Measurements from ENCODE around the gene PRAMEF7.
"Not testable (repeated sequence)": the region's sequence is repeated elsewhere in the genome, so short reads cannot be mapped to it uniquely, and the experiment has no call there.

Gene PRAMEF7

DNA sequence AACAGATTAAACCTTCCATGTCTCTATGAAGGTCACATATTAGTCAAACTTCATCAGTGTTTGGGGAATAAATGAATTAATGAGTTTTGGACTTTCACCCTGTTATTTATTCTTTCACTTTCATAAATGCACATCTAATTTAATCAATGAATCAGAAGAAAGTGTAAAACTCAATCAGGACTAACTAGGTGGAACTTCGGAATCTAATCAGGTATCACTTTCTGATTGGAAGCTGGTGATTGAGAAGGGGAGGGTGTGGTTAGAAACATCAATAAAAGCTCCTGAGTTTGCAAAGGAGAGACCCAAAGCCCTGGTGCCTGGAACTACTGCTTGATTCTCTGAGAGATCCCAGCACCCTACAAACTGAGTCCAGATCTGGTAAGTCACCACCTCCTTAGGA, at the start of gene PRAMEF7:
TSS of gene PRAMEF7 (plus strand) at position 301 of the 400 bp plus-strand sequence. CDS start 1,083 bp downstream, outside the sequence.
- not testable (repeated sequence) for H3K9me3 ChIP-seq (ENCODE audit: control insufficient read depth, insufficient read depth, low read length); H3K36me3 ChIP-seq (ENCODE audit: insufficient read depth, low read length); H3K9ac ChIP-seq (ENCODE audit: low read depth, low read length); H3K4me1 ChIP-seq (ENCODE audit: insufficient read depth, low read length)

DNA sequence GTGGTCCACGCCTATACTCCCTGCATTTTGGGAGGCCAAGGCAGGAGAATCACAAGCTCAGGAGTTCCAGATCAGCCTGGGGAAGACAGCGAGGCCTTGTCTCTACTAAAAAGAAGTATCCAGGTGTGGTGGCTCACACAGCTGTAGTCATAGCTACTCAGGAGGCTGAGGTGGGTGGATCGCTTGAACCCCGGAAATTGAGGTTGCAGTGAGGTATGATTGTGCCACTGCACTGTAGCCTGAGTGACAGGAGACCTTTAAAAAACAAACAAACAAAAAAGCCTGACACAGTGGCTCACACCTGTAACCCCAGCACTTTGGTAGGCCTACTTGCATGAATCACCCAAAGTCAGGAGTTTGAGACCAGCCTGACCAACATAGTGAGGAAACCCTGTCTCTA, 38.0 kb upstream of the PRAMEF7 start:
- H3K36me3 ChIP-seq (ENCODE audit: insufficient read depth, low read length); H3K9me3 ChIP-seq (ENCODE audit: control insufficient read depth, insufficient read depth, low read length); H3K4me1 ChIP-seq (ENCODE audit: insufficient read depth, low read length); H3K9ac ChIP-seq (ENCODE audit: low read depth, low read length): not testable (repeated sequence)

DNA sequence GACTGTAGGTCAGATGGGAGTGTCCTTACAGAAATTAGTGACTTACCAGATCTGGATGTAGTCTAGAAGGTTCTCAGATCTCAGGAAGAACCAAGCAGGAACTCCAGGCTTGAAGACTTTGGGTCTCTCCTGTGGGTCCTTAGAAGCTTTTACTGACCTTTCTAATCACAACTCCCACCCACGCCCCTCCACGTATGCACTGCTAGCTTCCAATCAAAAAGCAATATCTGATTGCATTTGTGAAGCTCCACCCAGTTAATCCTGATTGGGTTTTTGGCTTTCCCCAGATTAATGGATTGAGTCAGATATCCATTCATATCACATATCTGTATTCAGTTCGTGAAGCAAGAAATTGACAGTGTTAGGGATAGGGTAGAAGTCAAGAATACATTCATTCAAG, 30.3 kb upstream of the PRAMEF7 start, which contains the start of gene PRAMEF4:
TSS of gene PRAMEF4 (minus strand) at position 101 of the 400 bp plus-strand sequence. CDS start 2,807 bp downstream, outside the sequence.
- not testable (repeated sequence) for H3K9ac ChIP-seq (ENCODE audit: low read depth, low read length); H3K36me3 ChIP-seq (ENCODE audit: insufficient read depth, low read length); H3K9me3 ChIP-seq (ENCODE audit: control insufficient read depth, insufficient read depth, low read length); H3K4me1 ChIP-seq (ENCODE audit: insufficient read depth, low read length)

DNA sequence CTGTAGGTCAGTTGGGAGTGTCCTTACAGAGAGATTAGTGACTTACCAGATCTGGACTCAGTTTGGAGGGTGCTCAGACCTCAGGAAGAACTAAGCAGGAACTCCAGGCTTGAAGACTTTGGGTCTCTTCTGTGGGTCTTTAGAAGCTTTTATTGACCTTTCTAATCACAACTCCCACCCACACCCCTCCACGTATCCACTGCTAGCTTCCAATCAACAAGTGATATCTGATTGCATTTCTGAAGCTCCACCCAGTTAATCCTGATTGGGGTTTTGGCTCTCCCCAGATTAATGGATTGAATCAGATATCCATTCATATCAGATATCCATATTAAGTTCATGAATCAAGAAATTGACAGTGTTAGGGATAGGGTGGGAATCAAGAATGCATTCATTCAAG, 18.2 kb upstream of the PRAMEF7 start, which contains the start of gene PRAMEF10:
TSS of gene PRAMEF10 (minus strand) at position 101 of the 400 bp plus-strand sequence. CDS start 2,423 bp downstream, outside the sequence.
- H3K9ac ChIP-seq (ENCODE audit: low read depth, low read length); H3K9me3 ChIP-seq (ENCODE audit: control insufficient read depth, insufficient read depth, low read length); H3K36me3 ChIP-seq (ENCODE audit: insufficient read depth, low read length); H3K4me1 ChIP-seq (ENCODE audit: insufficient read depth, low read length): not testable (repeated sequence)

DNA sequence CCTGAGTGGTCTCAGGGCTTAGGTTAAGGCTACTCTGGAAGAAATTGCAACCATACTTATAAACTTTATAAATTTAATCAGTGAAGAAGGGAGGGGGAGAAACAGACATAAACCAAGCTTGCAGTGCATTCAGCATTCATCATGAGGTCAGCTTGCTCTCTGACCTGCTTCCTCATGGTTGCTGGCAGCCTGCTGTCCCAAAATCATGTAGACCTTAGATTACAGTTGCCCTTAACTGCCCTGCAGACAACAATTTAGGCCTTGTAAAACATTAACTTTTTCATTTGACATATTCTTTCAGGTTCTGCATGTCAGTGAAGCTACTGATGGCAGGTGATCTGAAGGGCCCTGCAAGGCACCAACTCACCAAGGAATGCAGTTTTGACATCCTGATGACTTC, 17.2 kb upstream of the PRAMEF7 start:
- not testable (repeated sequence) for H3K4me1 ChIP-seq (ENCODE audit: insufficient read depth, low read length); H3K9ac ChIP-seq (ENCODE audit: low read depth, low read length); H3K9me3 ChIP-seq (ENCODE audit: control insufficient read depth, insufficient read depth, low read length); H3K36me3 ChIP-seq (ENCODE audit: insufficient read depth, low read length)

DNA sequence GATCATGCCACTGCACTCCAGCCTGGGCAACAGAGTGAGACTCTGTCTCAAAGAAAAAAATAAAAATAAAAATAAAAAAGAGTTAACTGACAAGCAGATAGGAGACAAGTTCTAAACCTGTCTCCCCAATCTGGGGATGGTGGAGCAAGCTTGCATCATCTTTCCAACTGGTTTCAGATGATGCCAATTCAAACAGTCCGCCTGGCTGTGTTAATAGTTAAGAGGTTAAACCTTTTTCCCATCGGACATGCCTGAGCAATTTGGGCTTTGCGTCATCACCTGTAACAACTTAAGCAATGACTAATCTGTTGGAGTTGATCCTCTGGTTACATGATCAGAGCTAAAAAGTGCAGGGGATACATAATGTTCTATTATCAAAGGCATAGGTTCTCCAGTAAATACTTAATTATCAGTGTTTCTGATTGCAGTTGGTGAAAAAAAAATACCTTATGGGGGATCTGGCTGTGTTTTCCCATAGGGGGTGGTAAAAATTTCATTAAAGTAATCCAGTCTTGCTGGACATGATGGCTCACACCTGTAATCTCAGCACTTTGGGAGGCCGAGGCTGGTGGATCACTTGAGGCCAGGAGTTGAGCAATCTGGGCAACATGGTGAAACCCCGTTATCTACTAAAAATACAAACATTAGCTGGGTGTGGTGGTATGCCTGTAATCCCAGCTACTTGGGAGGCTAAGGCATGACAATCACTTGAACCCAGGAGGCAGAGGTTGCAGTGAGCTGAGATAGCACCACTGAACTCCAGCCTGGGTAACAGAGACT, 12.4 kb upstream of the PRAMEF7 start:
- H3K9ac ChIP-seq (ENCODE audit: low read depth, low read length); H3K4me1 ChIP-seq (ENCODE audit: insufficient read depth, low read length); H3K36me3 ChIP-seq (ENCODE audit: insufficient read depth, low read length); H3K9me3 ChIP-seq (ENCODE audit: control insufficient read depth, insufficient read depth, low read length): not testable (repeated sequence)

DNA sequence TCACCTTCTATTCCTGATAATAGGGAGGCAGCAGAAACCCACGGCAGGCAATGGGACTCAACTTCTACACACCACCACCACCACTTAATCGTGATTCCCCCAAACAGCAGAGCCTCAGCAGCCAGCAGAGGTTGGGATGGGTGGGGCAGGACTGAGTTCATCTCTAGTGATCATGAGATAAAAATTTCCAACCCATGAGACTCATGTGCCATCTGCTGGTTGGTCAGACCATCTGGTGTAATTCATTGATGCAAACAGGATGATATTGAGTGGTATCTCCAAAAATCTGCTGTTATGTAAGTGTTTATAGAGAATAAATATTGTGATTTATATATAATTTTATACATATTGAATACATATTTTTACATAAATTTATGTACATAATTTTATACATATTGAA, 5.3 kb downstream of the PRAMEF7 start:
- H3K9ac ChIP-seq (ENCODE audit: low read depth, low read length); H3K36me3 ChIP-seq (ENCODE audit: insufficient read depth, low read length); H3K9me3 ChIP-seq (ENCODE audit: control insufficient read depth, insufficient read depth, low read length); H3K4me1 ChIP-seq (ENCODE audit: insufficient read depth, low read length): not testable (repeated sequence)

DNA sequence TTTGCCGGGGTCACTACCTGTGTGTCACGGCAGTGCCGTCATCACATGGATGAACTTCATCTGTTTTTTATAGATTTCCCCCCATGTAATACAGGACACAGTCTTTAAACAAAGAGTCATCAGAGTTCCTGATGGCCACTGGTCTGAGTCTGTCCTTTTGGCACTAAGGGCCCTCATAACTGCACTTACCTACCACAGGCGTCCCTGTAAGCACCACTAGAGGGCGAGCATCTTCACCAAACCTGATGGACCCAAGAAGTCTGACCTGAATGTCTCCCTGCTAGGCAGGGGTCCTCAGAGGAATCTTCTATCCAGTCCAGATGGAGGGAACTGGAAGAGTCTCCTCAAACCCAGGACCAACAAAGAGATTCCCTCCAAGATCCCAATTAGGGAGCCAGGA, 8.0 kb downstream of the PRAMEF7 start:
- not testable (repeated sequence) for H3K9ac ChIP-seq (ENCODE audit: low read depth, low read length); H3K4me1 ChIP-seq (ENCODE audit: insufficient read depth, low read length); H3K36me3 ChIP-seq (ENCODE audit: insufficient read depth, low read length); H3K9me3 ChIP-seq (ENCODE audit: control insufficient read depth, insufficient read depth, low read length)

DNA sequence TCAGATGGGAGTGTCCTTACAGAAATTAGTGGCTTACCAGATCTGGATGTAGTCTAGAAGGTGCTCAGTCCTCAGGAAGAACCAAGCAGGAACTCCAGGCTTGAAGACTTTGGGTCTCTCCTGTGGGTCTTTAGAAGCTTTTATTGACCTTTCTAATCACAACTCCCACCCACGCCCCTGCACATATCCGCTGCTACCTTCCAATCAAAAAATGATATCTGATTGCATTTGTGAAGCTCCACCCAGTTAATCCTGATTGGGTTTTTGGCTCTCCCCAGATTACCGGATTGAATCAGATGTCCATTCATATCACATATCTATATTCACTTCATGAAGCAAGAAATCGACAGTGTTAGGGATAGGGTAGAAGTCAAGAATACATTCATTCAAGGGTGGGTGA, 31.1 kb downstream of the PRAMEF7 start, which contains the start of gene PRAMEF6:
TSS of gene PRAMEF6 (minus strand) at position 101 of the 400 bp plus-strand sequence. CDS start 5,062 bp downstream, outside the sequence.
- H3K4me1 ChIP-seq (ENCODE audit: insufficient read depth, low read length); H3K9ac ChIP-seq (ENCODE audit: low read depth, low read length); H3K9me3 ChIP-seq (ENCODE audit: control insufficient read depth, insufficient read depth, low read length); H3K36me3 ChIP-seq (ENCODE audit: insufficient read depth, low read length): not testable (repeated sequence)

Measured in ES-I3 (cell line).